ENCODE results near the gene METAP1.
"Not testable (repeated sequence)": the region's sequence is repeated elsewhere in the genome, so short reads cannot be mapped to it uniquely, and the experiment has no call there.

METAP1 gene

DNA sequence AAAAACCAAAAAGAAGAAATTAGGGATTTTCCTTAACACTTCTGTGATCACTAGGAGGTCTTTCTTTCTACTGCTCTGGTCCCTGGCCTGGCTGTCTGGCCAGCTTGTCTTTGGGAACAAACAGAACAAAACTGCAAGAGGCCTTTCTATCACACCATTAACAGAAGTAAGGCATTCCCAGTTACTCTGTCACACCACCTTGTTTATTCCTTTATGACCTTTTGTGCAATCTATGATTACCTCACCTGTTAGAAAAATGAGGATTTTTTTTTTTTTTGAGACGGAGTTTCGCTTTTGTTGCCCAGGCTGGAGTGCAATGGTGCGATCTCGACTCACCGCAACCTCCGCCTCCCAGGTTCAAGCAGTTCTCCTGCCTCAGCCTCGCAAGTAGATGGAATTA is 3.0 kb downstream of the METAP1 start:
- no peak for DNase-seq

DNA sequence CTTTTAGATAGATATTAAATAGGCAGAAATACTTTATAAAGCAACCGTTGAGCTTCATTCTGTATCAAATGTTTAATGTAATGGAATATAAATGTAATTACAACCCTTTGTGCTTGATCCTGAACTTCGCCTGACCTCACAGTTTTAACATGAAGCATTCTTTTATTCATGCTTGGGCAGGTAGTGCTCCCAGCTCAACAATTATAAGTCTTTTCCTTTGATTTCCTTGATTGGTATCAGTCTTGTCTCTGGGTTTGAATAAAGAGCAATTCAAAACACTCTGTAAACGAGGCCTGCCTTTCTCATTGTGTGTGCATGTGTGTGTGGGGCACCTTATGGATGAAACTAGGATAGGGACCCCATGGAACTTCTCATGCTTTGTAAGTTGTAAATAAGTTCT is 6.8 kb downstream of the METAP1 start:
- DNase-seq, result no peak

DNA sequence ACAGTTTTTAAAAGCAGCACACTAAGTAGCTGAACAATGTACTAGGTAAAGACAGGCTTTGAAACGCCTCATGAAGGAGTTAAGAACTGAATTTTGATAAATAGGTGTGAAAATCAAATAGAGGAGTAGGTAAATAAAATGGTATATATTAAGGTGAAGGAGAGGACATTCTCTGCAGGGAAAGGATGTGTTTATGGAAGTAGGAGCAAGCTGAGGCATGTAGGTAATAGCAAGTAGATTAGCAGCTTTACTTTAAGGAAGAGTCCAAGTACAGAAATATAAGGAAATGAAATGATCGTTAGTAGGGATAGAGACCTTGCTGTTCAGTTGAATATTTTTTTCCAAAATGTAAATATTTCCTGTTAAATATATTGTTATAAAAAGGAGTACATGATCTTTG is 12.5 kb downstream of the METAP1 start:
- no peak for DNase-seq

DNA sequence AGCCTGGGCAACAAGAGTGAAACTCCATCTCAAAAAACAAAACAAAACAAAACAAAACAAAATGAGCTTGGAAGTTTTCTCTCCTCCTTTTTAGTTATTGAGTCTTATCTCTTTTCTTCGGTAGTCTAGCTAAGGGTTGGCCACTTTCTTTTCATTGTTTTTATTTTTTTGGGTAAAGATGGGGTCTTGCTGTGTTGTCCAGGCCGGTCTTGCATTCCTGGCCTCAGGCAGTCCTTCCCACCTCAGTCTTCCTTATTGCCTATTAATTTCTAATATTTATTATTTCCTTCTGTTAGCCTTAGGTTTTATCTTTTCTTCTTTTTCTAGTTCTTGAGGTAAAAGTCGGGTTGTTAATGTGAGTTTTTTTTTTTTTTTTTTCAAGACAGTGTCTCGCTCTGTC is 16.4 kb downstream of the METAP1 start:
- no peak for DNase-seq

DNA sequence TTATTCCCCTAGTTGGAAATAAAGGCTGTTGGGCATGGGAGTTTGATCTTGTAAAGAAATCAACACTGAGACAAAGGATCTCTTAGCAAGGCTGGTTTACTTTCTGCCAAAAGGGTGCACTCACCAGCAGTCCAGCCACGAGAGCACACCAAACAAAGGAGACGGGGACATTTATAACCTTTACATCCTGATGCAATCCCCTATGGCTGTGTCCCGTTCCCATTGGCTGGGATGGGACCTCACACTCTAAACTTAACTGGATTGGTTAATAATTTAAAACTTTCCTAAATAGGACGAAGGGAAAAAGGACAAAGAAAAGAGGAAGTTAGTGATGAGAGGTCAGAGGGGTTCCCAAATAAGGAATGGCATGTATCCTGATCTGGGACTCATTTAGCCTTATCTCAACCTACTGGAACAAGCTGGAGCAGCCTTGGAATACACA is 17.9 kb downstream of the METAP1 start:
- DNase-seq, result no peak

DNA sequence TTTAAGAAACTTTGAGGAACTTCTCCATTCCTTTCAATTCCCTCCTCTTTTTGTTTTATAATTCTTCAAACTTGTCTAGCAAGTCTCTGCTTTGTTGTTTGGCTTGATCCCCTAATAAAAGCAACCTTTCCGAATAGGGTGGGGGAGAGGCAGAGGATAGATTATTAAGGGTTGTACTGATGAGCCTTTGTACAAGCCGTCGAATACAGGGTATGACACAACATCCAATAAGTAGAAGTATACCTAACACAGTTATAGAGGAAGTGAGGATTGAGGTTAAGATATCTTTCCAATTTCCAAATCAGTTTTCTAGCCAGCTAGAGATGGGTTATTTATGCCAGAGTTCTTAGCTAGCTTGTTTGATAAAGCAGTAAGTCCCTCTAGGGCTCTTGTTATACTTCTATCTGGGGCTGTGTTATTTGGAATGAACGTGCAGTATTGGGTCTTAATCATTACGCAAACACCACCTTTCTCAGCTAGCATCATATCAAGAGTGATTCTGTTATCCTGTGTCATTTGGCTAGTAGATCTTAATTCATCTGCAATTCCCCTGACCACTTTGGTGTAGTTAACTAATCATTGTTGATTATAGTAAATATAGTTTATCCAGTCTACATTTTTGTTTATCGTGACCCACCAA is 18.5 kb downstream of the METAP1 start:
- no peak for DNase-seq

DNA sequence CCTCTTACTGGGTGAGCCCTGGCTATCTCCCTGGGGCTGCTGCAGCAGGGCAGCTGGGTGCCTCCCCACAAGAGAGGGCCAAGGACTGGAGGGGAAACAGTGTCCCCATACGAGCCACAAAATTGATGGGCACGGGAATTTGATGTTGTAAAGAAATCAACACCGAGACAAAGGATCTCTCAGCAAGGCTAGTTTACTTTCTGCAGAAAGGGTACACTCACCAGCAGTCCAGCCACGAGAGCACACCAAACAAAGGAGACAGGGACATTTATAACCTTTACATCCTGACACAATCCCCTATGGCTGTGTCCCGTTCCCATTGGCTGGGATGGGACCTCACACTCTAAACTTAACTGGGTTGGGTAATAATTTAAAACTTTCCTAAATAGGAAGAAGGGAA is 25.9 kb downstream of the METAP1 start:
- DNase-seq, result no peak

DNA sequence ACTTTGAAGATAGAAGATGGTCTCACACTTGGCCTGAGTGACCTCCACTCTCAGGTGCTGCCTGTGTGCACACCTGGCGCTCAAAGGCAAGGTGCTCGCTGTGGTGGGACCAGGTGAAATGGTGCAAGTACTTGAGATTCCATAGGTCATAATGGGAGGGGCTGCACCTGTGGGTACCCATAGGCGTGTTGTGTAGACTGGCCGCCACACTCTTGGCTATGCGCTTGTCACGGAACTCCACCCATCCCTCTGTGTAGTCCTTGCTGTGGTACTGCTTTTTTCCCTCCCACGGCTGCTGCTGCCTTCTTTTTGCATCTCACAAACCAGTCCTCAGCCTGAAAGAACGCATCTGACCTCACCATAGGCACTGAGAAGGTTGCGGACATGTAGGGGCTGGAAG is 27.0 kb downstream of the METAP1 start:
- no peak for DNase-seq

DNA sequence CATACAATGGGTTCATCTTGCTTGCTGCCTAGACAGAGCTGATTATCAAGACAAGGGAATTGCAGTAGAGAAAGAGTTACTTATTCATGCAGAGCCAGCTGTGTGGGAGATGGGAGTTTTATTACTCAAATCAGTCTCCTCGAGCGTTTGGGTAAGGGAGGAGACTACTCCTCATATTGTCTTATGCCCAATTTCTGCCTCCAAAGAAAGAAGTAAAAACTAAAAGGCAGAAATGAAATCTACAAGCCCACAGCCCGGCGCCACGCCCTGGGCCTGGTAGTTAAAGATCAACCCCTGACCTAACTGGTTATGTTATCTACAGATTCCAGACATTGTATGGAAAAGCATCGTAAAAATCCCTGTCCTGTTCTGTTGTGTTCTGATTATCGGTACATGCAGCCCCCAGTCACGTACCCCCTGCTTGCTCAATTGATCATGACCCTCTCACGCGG is 28.3 kb downstream of the METAP1 start:
- DNase-seq, result not testable (repeated sequence)

DNA sequence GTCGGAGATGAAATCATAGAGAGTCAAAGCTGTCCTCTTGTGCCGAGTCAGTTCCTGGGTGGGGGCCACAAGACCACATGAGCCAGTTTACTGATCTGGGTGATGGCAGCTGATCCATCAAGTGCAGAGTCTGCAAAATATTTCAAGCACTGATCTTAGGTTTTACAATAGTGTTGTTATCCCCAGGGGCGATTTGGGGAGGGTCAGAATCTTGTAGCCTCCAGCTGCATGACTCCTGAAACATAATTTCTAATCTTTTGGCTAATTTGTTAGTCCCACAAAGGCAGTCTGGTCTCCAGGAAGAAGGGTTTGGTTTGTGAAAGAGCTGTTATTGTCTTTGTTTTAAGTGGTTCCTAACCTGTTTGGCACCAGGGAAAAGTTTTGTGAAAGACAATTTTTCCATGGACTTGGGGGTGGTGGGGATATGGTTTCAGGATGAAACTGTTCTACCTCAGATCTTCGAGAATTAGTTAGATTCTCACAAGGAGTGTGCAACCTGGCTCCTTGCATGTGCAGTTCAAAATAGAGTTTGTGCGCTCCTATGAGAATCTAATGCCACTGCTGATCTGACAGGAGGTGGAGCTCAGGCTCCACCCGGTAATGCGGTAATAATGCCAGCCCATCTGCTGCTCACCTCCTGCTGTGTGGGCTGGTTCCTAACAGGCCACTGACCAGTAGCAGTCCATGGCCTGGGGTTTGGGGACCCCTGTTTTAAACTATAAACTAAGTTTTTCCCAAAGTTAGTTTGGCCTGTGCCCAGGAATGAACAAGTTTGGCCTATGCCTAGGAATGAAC is 29.2 kb downstream of the METAP1 start:
- no peak for DNase-seq

DNA sequence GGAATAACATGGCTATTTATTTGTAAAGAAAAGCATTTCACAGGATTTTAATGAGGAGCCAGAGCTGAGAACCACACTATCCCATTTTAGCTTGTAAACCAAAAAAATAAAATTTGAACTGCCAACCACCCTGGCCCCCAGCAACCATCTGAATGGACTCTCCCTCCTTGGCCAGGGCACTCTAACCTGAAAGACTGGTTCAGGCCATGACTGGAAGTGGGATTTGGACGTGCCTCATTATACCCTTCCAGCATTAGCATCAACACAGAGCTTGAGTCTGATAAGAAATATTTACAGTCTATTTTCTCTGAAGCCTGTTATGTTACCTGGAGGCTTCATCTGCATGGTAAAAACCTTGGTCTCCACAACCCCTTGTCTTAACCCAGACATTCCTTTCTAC is 30.0 kb downstream of the METAP1 start:
- DNase-seq, result no peak

DNA sequence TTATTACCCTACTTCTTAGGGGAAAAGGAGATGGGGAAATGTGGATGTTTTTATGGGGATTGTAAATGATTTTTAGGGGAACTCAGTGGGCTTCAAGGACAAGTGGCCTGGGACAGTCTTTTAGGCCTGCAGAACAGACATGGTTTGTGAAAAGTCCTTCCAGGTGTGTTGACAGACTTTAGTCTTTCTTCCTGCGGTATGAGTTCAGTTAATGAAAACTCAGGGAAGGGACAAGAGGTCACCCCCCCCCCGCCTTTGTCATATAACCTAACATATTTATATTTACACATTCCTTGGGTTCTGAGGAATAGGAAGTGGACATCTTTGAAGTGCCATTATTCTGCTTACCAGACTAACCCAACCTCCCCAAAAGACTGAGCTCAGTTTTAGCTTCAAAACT is 31.8 kb downstream of the METAP1 start:
- DNase-seq, result no peak

DNA sequence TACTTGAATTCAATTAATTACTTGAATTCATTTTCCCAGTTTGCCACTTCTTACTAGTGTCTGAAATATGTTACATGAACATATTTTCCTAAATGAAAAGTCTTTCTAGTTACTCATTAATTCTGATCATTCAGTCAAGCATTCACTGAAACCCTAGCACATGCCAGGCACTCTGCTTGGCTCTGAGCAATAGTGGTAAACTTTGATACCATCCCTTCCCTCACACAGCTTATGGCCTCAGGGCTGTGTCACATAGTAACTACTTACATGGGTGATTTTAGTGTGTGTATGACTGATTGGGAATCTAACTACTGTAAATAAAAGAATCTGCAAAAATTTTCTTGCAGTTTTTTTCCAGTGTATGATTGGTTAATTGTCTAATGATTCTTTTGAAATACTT is 32.7 kb downstream of the METAP1 start:
- no peak for DNase-seq

DNA sequence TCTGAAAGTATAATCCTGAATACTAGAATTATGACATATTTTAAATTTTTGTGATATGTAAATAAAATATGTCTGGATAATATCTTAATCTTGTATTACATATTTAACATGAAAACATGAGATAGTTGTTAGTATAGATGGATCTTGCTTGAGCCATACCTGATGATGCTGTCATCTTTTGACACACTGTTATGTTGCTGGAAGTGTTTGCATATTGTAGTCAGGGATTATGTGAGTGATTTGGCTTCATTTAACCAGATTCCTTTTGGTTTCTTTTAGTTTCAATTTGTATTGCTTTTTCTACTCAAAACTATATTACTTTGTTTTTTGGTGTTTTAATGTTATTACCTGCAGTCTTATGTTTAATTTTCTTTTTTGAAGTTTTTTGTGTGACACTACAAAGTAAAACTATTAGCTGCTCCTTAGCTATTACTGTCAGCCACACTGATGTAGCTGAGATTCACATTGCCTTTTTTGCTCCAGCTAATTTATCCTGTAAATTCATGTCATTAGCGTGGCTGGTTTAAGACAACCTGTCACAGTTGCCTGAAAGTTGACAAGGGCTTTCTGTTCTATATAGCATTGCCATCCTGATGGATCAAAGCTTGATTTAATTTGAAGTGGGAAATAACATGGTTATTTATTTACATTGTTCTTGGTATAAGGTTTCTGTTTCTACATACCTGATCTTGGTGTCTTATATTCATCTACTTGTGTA is 33.7 kb downstream of the METAP1 start:
- DNase-seq, result no peak

DNA sequence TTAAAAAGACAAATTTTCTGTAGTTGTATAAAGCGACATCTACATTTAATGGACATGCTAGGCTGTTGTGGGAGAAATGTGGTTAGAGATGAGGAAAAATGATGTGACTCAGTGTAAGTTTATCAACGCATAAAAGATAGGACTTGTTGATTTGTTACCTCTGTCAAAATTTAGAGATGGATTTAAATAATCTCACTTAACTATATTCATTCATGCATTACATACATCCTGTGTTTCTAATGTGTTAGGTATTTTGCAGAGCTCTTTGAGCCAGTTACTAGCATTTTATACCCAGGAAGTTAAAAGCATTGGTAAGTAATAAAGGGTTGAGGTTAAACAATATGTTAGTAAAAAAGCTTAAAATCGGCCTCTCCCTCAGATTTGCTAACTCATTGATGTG is 34.3 kb downstream of the METAP1 start:
- DNase-seq, result no peak

DNA sequence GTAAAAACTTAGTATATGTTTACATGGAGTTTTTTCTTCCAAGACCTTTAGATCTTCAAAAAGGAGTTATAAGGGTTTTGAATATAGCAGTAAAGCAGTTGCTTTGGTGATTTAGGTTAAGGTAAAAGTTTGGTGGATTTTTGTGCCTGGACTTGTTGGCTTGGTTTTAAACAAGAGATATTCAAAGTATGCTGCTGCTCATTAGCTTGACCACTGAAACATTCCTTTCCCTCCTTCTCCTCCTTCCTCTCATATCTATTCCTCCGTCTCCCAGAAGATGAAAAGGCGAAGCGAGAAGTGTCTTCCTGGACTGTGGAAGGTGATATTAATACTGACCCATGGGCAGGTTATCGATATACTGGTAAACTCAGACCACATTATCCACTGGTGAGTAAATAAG is 38.4 kb downstream of the METAP1 start:
- DNase-seq, result no peak

DNA sequence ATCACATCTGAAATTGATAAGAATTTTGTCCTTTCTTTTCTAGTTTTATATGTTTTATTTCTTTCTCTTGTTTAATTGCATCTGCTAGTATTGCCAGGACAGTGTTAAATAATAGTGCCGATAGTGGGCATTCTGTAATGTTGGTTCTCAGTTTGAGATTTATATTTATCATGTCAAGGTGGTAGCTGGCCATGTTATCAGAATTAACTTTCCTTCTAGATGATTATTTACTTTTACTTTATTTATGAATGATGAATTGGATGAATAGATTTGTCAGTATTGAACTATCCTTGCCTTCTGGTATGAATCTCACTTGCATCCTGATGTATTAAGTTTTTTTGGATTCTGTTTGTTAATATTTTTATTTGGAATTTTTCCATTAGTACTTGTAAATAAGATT is 42.7 kb downstream of the METAP1 start:
- no peak for DNase-seq

DNA sequence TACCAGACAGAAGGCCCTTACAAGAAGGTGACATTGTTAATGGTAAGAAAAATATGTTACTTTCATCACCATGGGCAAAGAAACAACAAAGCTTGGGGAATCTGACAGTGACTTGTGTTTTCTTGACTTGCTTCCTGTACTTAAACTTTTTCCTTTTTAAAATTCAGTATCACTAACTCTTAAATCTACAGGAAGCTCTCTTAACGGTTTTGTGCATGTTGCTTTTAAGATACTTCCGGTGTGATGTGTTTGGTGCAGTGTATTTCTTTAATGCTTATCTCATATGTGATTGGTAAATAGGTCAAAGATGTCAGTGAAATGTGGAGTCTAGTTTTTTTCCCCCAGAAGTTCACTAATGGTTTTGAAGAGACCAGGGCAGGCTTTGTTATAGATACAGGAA is 47.8 kb downstream of the METAP1 start:
- no peak for DNase-seq

DNA sequence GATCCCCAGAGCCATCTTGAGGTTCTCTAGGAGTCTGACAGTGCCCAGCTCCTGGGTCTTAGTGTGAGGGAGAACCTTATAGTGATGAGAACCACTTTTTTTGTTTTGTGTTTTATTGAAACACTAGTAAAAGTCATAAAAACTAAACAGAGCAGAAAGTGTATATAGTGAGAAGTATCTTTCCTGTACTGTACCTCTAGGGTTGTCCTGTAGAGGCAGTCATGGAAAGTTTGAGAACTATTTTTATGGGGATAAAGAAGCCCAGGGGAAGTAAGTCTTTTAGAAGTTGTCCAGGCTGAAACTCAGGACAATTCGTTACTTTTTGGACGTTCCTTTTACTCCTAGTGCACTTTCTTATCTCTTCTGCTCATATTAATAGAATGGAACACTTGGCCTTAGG is 52.2 kb downstream of the METAP1 start:
- DNase-seq, result no peak

DNA sequence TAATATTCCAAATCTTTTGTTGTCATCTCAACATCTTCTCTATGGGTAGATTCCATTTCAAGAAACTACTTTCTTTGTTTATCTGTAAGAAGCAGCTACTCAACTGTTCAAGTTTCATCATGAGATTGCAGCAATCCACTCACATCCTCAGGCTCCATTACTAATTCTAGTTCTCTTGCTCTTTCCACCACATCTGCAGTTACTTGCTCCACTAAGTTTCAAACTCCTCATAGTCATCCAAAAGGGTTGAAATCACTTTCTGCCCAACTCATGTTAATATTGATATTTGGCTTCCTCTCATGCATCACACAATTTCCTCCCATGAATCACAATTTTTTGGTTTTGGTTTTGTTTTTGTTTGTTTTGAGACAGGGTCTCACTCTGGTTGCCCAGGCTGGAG is 57.4 kb downstream of the METAP1 start:
- no peak for DNase-seq

DNA sequence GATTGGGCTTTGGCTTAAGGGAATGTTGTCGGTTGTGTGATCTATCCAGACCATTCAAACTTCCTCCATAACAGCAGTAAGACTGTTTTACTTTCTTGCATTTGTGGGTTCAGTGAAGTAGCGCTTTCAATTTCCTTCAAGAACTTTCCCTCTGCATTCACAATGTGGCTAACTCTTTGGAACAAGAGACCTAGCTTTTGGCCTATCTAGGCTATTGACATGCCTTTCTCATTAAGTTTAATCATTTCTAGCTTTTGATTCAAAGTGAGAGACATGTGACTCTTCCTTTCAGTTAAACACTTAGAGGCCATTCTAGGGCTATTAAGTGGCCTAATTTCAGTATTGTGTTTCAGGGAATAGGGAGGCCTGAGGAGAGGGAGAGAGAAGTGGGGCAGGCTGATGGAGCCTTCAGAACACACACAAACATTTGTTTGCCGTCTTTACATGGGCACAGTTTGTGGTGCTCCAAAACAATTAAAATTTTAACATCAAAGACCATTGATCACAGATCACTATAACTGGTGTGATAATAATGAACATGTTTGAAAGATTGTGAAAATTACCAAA is 59.0 kb downstream of the METAP1 start:
- DNase-seq, result no peak

DNA sequence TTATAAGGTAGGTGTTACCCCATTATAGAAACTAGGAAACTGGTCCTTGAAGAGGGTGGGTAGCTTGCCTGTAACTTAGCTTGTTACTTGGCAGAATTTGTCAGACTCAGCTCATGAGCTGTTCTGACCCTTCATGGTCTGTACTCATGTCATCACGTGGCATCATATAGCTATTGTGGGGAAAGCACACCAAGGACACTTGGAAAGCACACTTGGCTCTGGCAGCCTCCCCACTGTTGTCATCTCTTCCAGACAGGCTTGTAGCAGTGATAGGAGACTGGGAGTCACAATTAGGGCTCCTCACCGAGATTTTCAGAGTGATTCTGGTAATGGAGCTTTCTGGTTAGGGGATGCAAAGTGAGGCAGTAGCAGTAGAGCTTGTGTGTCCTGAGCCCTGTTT is 62.7 kb downstream of the METAP1 start:
- DNase-seq, result no peak

DNA sequence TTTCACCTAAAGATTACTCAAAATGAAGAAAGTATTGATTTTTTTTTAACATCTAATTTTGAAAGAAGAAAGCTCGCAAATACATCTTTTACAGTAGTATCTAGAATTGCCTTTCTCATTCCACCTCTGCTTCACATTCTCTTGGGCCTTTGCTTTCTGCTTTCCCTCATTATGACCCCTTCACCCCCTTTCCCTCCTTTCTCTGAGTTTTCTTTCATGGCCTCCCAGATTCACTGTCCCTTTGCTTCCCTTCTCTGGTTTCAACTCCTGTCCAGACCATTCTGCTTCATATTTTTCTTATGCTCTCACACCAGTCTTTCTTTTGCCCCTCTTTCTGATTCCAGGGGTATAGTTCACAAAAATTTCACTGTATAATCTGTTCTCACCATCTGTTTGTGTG is 64.0 kb downstream of the METAP1 start:
- DNase-seq, result no peak
